NCI-H2196 treated with DMSO at 0.1 percent for 48 hours (cell line): ENCODE data around the gene IFITM10.

Experiments used
- DNase-seq: peaks from one replicate; lab custom pipeline; 2025; ENCODE audit not compliant: unreplicated experiment; lab: John Stamatoyannopoulos, UW

The IFITM10 gene

DNA sequence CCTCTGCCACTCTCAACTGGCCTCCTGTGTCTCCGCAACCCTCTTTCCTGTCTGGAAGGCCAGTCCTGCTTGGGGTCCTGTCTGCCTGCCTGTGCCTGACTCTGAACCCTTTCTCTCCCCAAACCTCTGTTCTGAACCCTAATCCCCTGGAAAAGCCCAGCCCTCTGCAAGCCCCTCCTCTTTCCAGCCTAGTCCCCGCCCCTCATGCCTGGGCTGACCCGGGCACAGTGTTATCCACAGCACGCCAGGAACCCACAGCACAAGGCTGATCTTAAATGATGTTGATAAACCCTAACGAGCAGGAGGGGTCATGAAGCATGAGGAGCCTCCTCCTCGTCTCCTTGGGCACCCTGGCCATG, at the start of gene IFITM10:
IFITM10 (minus strand) TSS at position 115 of the 359 bp plus-strand sequence. CDS start 153 bp downstream, outside the sequence.
- no peak for DNase-seq

DNA sequence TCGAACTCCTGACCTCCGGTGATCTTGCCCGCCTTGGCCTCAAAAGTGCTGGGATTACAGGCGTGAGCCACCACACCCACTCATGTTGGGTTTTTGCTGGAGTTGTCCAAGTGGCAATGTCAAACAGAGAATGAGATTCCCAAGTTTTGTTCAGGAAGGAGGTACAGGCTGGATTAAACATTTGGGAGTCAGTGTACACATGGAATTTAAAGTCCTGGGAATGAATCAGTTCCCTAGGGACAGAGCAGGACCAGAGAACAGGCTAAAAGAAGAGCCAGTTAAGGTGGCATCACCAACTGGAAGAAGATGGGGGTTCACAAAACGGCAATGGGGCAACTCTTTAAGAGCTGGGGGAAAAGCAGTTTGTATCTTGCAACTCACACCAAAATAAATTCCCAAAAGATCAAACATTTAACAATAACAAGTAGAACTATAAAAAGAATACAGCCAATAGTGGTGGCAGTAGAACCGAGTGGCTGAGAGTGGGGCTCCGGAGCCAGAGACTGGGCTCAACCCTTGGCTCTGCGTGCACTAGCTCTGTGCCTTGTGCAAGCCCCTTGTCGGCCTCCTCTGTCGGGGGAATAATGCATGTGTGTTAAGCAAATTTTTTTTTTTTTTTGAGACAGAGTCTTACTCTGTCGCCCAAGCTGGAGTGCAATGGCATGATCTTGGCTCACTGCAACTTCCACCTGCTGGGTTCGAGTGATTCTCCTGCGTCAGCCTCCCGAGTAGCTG, 47.2 kb upstream of the IFITM10 start:
- no peak for DNase-seq

DNA sequence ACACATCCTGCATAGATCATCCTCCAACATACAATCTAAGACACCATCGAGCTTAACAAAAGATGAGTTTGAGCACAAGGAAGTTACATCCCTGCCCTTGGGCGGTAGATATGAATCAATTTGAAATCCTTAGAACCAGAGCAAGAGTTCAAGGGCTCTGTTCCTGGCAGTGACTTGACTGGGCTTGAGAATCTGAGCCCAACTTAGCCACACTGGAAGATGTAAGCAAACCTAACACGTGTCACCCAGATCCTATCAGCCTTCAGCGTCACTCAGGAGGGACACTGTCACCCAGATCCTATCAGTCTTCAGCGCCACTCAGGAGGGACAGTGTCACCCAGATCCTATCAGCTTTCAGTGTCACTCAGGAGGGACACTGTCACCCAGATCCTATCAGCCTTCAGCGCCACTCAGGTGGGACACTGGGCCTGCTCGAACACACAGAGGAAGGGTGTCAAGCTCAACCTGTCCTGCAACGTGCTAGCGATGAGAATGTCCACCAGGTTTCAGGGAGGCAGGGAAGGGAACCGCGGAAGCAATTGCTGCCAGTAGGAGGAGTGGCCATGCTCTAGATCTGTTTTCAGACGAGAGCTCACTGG, 46.1 kb upstream of the IFITM10 start:
- DNase-seq: no peak

DNA sequence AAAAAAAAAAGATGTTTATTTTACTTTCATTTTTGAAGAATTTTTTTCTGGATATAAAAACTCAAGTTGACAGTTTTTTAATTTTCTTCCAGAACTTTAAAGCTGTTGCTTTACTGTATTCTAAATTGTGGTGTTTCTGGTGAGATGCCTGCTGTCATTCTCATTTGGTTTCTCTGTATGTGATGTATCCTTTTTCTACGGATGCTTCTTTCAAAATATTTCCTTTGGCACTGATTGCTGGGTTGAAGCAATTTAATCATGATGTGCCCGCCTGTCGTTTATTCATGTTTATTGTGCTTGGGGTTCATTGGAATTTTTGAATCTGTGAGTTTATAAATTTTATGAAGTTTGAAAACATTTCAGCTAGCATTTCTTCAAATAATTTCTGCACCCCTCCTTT, 42.7 kb upstream of the IFITM10 start:
- no peak for DNase-seq

DNA sequence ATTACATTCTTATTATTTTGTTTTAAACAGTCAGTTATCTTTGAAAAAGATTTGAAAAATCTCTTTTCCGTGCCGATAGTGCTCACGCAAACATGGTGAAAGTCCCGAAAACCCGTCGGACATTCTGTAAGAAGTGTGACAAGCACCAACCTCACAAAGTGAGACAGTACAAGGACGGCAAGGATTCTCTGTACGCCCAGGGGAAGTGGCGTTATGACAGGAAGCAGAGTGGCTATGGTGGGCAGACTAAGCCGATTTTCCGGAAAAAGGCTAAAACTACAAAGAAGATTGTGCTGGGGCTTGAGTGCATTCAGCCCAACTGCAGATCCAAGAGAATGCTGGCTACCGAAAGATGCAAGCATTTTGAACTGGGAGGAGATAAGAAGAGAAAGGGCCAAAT, 42.1 kb upstream of the IFITM10 start:
- no peak for DNase-seq

DNA sequence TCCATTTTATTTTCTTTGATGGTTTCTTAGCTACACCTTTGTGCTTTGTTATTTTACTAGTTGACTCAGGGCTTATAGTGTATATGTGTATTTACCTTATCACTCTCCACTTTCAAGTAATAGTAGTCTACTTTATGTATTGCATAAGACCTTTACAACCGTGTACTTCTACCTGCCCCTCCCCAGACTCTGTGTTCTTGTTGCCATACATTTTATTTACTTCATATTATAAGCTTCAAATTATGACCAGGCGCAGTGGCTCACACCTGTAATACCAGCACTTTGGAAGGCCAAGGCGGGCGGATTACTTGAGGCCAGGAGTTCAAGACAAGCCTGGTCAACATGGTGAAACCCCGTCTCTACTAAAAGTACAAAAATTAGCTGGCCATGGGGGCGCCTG, 41.5 kb upstream of the IFITM10 start:
- no peak for DNase-seq

DNA sequence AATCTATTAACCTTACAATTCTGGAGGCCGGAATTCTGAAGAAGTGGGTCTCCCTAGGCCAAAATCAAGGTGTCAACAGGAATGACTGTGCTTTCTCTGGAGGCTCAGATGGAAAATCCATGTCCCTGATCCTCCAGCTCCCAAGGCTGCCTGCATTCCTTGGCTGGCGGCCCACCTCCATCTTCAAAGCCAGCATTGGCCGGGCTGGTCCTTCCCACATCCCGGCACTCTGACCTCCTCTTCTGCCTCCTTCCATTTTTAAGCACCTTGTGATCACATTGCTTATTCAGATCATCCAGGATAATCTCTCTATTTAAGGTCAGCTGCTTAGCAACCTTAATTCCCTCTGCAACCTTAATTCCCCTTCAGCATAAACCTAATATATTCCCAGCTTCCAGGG, 36.1 kb upstream of the IFITM10 start:
- no peak for DNase-seq

DNA sequence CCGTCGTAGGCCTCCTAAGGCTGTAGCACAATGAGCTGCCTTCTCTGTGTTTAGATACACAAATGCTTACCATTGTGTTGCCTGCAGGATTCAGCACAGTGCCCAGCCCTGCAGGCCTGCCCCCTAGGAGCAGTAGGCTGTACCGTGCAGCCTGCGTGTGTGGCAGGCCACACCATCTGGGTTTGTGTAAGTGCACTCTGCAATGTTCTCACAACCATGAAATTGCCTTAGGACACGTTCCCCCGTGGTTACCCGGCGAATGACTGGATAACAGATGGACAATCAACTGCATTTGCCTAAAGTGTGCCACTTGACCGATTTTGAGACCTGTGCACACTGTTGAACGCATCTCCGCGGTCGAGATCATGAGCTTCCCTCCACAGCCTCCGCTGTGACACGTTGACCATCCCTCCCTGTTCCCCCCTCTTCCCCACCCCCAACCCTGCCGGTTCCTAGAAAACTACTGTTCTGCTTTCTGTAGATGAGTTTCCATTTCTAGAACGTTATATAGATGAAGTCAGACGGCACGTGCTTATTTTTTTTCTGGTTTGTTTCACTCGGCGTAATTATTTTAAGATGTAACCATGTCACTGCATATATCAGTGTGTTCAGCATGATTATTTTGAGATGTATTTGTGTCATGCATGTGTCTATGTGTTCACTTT, 35.5 kb upstream of the IFITM10 start:
- no peak for DNase-seq

DNA sequence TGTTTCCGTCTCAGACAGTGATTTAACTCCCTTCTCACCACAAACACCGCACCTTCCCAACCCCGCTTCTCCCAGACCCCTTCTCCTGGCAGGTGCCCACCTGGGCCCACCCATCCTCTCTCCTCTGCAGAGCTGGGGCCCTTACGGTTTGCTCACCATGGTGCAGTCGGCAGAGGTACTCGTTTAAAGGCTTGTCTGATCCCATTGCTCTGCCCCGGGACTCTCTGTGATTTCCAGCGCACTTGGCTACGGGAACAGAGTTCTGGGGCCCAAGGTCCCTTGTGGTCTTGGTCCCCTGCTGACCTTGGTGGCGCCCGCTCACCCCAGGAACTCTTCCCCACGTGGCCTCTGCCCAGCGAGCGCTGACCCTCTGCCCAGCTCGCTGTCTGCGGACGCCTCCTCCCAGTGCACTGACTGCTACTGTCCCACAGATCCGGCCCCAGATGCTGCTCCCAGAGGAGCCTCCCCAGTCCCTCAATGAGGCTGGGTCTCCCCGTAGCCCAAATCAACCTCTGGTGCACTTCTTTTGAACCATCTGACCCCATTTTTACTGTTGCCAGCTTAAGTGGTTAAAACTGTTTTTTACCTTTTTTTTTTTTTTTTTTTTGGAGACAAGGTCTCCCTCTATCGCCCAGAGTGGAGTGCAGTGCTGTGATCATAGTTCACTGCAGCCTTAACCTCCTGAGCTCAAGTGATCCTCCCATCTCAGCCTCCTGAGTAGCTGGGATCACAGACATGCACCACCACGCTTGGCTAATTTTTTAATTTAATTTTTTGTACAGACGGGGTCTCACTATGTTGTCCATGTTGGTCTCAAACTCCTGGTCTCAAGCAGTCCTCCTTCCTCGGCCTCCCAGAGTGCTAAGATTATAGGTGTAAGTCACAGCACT, 34.6 kb upstream of the IFITM10 start:
- no peak for DNase-seq

DNA sequence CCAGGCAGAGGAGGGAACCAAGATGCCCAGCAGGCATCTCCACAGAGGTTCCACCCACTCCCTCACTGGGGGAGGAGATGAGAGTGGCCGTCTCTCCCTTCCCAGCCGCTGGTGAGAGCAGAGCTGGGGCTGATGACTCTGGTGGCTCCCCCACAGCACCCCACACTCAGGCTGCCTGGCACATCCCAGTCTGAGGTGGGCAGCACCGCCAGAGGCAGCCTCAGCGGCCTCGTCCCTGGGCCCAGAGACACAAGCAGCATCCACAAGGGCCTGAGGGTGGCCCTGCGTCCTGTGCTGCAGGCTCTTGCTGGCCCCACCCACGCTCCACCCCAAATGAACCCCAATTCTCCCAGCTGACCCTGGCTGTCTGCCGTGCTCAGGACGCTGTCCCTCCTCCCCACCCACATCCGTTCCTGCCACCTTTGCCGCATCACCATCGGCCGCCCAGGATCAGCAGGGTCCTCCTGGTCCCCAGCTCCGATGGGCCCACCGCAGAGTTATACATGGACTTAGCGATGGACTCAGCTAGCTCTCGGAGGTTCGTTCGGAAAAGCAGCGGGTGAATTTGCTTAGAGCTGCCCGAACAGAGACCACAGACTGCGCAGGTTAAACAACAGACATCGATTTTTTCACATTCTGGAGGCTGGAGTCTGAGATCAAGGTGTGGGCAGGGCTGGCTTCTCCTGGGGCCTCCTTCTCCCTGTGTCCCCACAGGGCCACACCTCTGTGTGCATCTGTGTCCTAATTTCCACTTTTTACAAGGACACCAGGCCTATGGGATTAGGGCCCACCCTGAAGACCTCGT, 33.5 kb upstream of the IFITM10 start:
- DNase-seq: no peak

DNA sequence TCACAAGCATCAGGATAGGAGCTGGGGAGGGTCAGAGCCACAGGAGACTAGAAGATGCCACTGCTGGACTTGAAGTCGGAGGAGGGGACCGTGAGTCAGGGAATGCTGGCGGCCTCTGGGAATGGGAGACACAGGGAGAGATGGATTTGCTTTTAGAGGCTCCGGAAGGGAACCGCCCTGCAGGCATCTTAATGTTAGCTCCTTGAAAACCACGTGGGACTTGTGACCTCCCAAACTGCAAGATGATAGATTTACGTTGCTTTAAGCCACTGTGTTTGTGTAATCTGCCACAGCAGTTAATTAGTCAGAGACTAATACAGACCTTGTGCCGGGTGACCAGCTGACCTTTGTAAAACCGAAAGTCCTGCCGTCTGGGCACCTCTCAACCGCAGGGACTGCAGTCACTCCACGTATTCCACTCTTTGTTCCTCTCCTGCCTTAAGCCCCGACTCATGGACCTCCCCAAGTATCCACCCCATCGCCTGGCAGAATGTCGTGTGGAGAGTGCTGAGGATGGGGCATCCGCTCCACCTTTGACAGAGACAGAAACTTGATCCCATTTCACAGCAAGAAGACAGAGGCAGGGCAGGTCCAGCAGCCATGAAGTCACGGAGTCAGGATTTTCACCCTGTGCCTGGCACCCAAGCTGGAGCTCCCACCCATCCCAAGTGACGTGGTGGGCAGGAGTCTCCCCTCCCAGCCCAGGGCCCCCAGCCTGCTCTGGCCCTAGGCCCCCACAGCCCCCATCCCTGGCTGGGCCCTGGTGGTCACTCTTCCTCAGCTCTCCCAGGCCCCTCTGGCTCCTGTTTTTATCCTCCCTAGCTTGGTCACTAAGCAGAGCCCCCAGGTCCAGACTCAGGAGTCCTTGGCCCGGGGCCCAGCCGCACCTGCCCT, 32.7 kb upstream of the IFITM10 start:
- no peak for DNase-seq

DNA sequence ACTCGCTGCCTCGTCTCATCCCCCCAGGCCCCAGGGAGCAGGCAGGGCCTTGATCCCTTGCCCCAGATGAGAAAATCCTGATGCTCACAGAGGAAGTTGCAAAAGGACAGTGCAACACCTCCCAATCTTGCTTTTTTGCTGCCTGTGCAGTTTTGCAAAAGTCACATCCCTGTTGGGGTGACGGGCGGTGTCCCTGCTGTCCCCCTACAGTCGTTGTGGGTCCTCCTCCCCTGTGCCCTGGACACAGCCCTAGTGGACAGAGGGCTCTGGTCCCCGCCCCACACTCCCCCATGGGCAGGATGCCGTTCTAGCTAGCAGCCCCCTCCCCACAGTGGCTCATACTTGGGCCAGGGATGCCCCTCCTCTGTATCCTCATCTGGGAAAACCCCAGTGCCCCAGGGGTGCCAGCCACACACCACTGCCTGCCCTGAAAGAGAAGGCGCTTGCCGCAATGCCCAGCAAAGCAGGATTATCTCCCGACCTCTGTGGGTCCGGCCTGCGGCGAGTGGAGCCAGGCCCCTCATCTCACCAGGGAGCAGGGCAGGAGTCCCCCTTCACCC, 31.7 kb upstream of the IFITM10 start:
- DNase-seq: no peak

DNA sequence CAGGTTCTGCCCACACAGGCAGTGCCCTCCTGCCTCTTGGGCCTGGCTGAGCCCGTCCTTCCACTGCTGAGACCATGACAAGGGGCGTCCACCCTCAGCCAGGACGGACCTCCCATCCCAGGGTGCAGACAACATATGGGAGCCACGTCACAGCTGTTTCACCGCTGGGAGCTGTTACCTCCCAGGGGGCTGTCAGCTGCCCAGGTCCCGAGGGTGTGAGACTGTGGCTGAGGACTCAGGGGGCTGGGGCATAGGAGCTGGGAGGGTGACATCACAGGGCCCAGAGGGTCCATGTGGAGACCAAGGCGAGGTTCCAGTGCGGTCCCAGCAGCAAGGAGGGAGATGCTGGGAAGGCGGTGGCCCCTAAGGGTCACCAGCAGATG, 31.2 kb upstream of the IFITM10 start:
- DNase-seq: no peak

DNA sequence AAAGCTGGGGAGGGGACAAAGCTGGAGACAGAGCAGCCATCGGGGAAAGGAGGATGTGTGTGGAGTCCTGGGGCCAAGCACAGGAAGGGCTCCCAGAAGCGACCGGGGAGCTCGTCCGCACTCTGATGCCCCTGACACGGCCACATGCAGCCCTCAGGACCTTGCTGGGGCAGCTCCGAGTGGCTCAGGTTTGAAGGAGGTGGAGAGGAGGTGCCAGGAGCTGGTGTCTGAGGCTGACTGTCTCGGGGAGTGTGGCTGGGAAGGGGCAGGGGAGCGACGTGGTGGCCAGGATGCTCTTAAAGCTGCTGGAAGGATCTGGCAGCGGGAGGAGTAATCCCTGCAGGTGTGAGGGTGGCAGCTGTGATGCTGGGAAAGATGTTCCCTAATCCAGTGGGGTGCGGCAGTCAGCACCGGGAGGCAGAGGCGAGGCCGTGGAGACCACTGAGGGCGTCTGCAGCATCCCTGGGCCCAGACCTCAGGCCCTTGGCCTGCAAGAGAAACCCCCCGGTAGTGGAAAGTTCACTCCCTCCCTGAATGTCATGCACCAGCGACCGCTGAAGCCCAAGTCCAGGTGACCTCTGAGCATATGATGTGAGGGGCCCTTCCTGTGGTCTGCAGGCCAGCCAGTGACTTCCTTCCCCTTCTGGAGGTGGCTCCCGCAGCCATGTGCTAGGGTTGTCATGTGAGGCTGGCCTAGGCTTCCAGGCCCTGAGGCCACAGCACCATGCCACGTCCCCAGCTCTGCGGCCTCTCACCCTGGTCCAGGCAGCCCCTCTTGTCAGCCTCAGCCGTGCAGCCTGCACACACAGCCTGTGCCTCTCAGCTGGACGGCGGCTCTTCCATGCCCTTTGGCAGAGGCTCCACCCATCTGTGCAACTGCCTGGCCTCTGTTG, 30.6 kb upstream of the IFITM10 start:
- DNase-seq: no peak

DNA sequence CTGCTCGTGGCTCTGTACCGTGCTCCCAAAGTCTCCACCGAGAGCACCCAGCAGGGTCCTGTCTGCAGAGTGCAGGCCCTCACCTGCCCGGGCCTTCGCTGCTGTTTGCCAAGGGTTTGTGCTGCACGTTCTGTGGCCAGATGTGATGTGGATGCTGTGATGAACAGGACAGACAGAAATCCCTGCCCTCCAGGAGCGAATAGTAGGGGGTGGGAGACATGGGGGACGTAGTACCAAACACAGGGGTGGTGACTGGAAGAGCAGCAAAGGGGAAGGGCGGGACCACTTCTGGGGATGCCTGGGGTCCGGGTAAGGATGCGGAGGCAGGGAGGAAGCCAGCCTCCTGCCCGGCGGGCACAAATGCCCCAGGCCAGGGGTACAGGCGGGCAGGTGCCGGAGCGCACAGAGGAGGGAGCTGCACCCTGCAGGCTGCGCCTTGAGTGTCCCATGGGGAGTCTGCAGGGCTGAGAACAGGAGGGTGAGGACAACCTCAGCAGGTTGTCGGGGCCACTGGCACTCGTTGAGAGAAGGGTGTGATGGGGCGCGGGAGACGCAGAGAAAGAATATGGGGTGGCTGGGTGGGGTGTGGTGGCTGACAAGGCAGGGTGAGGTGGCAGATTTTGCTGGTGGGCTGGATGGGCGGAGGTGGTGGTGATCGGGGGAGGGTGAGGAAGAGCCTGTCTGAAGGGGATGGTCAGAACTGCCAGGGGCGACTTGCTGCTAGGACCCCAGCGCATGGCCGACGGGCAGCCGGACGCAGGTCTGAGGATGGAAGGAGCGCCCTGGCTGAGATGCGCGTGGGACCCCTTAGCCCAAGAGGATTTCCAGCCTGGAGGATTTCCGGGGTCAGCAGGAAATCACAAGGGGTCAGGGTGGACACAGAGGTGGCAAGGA, 29.7 kb upstream of the IFITM10 start:
- no peak for DNase-seq

DNA sequence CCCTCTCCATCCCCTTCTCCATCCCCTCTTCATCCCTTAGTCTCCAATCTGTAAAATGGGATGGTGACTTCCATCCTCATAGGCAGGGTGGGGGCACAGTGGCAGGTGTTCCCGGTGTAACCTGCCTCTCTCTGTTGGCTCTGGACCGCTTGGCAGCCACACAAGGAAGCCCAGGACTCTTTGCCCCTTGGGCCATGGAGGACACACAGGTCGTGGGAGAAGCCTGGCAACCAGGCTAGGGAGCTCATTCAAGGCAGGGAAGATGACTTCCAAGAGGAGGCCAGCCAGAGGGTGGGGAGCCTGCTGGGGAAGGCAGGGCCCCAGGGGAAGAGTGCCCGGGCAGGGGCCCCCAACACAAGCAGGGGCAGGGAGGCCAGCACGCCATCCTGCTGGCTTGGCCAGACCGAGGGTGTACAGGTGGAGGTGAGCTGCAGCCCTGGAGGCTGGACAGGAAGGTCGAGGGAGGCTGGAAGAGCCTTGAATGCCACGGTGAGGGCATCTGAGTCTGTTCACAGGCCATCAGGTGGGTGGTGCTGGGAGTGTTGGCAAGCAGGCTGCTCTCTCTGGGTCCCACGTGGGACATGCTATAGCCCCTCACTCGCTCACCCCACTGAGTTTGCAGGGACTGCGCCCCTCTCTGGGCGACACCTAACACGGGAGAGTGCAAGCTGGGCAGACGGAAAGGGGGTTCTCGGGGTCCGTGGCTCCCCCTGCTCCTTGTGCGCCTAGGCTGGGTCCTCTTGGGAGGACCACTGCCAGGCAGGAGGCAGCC, 28.8 kb upstream of the IFITM10 start:
- no peak for DNase-seq
